Naive thymus-derived CD8-positive, alpha-beta T cell (primary cell): ENCODE measurements around the gene EOLA2. TPM values are rescaled to one million over a fixed set of nuclear protein-coding genes. Genes with fewer than 3 reads are reported as not detected.
"Not testable (repeated sequence)": the region's sequence is repeated elsewhere in the genome, so short reads cannot be mapped to it uniquely, and the experiment has no call there.

Experiments used
- ATAC-seq, 2 donors: fragments of 150-1000 bp; cut with Tn5 transposase in 1 of 2; sonication (Bioruptor Pico), chemical (Tn5 transposase) in 1 of 2; 1 replicate in 1 of 2; 2 replicates in 1 of 2; pipeline ENCODE4 v1.10.0; 2021; ENCODE audit warnings: mild to moderate bottlenecking in 2 of 2, moderate library complexity in 2 of 2
- POLR2A ChIA-PET: fragments of 350-600 bp; sonication (Branson Sonifier 250); formaldehyde crosslinking; loops from one replicate; lab custom pipeline; 2021; ENCODE audit warnings: antibody characterized with exemption; lab: Charles Lee
- DNase-seq, 10 donors: peaks; one replicate each; pipeline versions ENCODE4 v3.0.0 to v3.0.0-alpha.2; 2020 to 2022
- H3K27ac Mint-ChIP-seq, 10 donors: one replicate each; pipeline ENCODE4 v1.8.0; 2020 to 2022; ENCODE audit warnings: mild to moderate bottlenecking in 10 of 10, mixed read lengths in 10 of 10, moderate library complexity in 4 of 10, inconsistent platforms in 1 of 10
- H3K27me3 Mint-ChIP-seq, 5 donors: one replicate each; pipeline ENCODE4 v1.8.0; 2021 to 2022; ENCODE audit warnings: mixed read lengths in 5 of 5
- H3K36me3 Mint-ChIP-seq, 3 donors: one replicate each; pipeline ENCODE4 v1.8.0; 2020 to 2022; ENCODE audit warnings: mixed read lengths in 3 of 3, mild to moderate bottlenecking in 2 of 3, inconsistent platforms in 1 of 3
- H3K4me1 Mint-ChIP-seq, 4 donors: one replicate each; pipeline ENCODE4 v1.8.0; 2021 to 2022; ENCODE audit warnings: mixed read lengths in 4 of 4
- H3K4me3 Mint-ChIP-seq, 10 donors: one replicate each; pipeline ENCODE4 v1.8.0; 2020 to 2022; ENCODE audit warnings: mild to moderate bottlenecking in 10 of 10, mixed read lengths in 10 of 10, moderate library complexity in 6 of 10, inconsistent platforms in 1 of 10
- H3K9me3 Mint-ChIP-seq, 9 donors: one replicate each; pipeline ENCODE4 v1.8.0; 2020 to 2022; ENCODE audit warnings: mixed read lengths in 9 of 9, mild to moderate bottlenecking in 3 of 9, inconsistent platforms in 1 of 9, moderate library complexity in 1 of 9
- polyA plus RNA-seq, 3 donors: library from polyadenylated mRNA; unstranded; fragments of 300-500 nt; fragmentation: Illumina TruSeq; gene quantifications; one replicate each; pipeline ENCODE4 v1.2.3, GENCODE V29; 2021
- total RNA-seq, 8 experiments: library from RNA in 2 of 8; stranded (reverse) in 2 of 8; gene quantifications; one replicate each; pipeline ENCODE4 v1.2.3 and lab custom pipeline; 2021 to 2026

EOLA2 gene
- total and polyA plus RNA-seq, 5 experiments from 2014 or later = 25.7 to 47.1 (median 39.9) TPM

GRCh38 chrX:149929400-149929799 is 8.9 kb downstream of the EOLA2 start, which contains the start of gene HSFX4:
Gene HSFX4, plus strand, starts transcription at chrX:149929573. Its CDS starts 72 bp downstream, at chrX:149929645.
- H3K27me3 Mint-ChIP-seq, H3K4me1 Mint-ChIP-seq, H3K36me3 Mint-ChIP-seq, H3K4me3 Mint-ChIP-seq, DNase-seq, H3K27ac Mint-ChIP-seq, H3K9me3 Mint-ChIP-seq, POLR2A ChIA-PET, ATAC-seq: not testable (repeated sequence)

GRCh38 chrX:149928635-149929034 is 9.7 kb downstream of the EOLA2 start:
- DNase-seq, ATAC-seq, H3K36me3 Mint-ChIP-seq, H3K27me3 Mint-ChIP-seq, H3K27ac Mint-ChIP-seq, H3K9me3 Mint-ChIP-seq, POLR2A ChIA-PET, H3K4me3 Mint-ChIP-seq, H3K4me1 Mint-ChIP-seq: not testable (repeated sequence)

GRCh38 chrX:149927964-149928258 is 10.4 kb downstream of the EOLA2 start:
- H3K36me3 Mint-ChIP-seq, H3K27me3 Mint-ChIP-seq, DNase-seq, ATAC-seq, H3K4me3 Mint-ChIP-seq, H3K9me3 Mint-ChIP-seq, H3K27ac Mint-ChIP-seq, H3K4me1 Mint-ChIP-seq, POLR2A ChIA-PET: not testable (repeated sequence)

- POLR2A ChIA-PET, H3K27ac Mint-ChIP-seq, H3K9me3 Mint-ChIP-seq, H3K36me3 Mint-ChIP-seq, ATAC-seq, DNase-seq, H3K4me1 Mint-ChIP-seq, H3K27me3 Mint-ChIP-seq, H3K4me3 Mint-ChIP-seq: not testable (repeated sequence)
These were observed 10.9 kb downstream of the EOLA2 start for GRCh38 chrX:149927245-149927963.

GRCh38 chrX:149924434-149924833 is 13.9 kb downstream of the EOLA2 start:
- ATAC-seq, H3K4me3 Mint-ChIP-seq, POLR2A ChIA-PET: not testable (repeated sequence)

GRCh38 chrX:149923836-149924235 is 14.5 kb downstream of the EOLA2 start:
- POLR2A ChIA-PET, H3K27ac Mint-ChIP-seq, H3K27me3 Mint-ChIP-seq, H3K4me1 Mint-ChIP-seq, DNase-seq, H3K9me3 Mint-ChIP-seq, H3K36me3 Mint-ChIP-seq, ATAC-seq, H3K4me3 Mint-ChIP-seq: not testable (repeated sequence)

More at GRCh38 chrX:149924434-149924833, 13.9 kb downstream of the EOLA2 start:
- not testable (repeated sequence) for DNase-seq, H3K27me3 Mint-ChIP-seq, H3K36me3 Mint-ChIP-seq, H3K27ac Mint-ChIP-seq, H3K4me1 Mint-ChIP-seq, H3K9me3 Mint-ChIP-seq

GRCh38 chrX:149916745-149917392 is 21.4 kb downstream of the EOLA2 start:
- H3K36me3 Mint-ChIP-seq = peaks cover 0 to 2% (median 0%) of the 10 kb centered on the region in 3 donors
- H3K27ac Mint-ChIP-seq = no peak overlapping the region
- no peaks in the 10 kb centered on the region for H3K4me1 Mint-ChIP-seq
- H3K4me3 Mint-ChIP-seq = no peak overlapping the region
- H3K27me3 Mint-ChIP-seq = no peaks in the 10 kb centered on the region
- H3K9me3 Mint-ChIP-seq = peaks cover 0 to 17% (median 3%) of the 10 kb centered on the region in 9 donors
- no peak for ATAC-seq
- DNase-seq = no peak
- POLR2A ChIA-PET = interaction anchor here (1.4 kb wide), 1 partner anchor 22 kb away, joined by 5 read pairs; the partner anchor contains the start of gene EOLA2

- ATAC-seq (no peak), DNase-seq (peak in 1 of 10 donors; percentile 54)
- H3K4me3 Mint-ChIP-seq = peak overlapping the region in 1 of 10 donors; percentile 71
- peaks cover 0 to 5% (median 0%) of the 10 kb centered on the region in 3 donors for H3K36me3 Mint-ChIP-seq
- peak overlapping the region in 2 of 10 donors; percentile 31 to 72 for H3K27ac Mint-ChIP-seq
- POLR2A ChIA-PET = no interaction called here
- H3K9me3 Mint-ChIP-seq = peaks cover 0 to 22% (median 3%) of the 10 kb centered on the region in 9 donors
- H3K27me3 Mint-ChIP-seq = no peaks in the 10 kb centered on the region
- H3K4me1 Mint-ChIP-seq = no peaks in the 10 kb centered on the region
These were observed 28.1 kb downstream of the EOLA2 start for GRCh38 chrX:149910178-149910695.

- peak in 2 of 10 donors; percentile 8 to 59 for DNase-seq
- peaks cover 0 to 26% (median 3%) of the 10 kb centered on the region in 9 donors for H3K9me3 Mint-ChIP-seq
- H3K36me3 Mint-ChIP-seq = peaks cover 0 to 5% (median 0%) of the 10 kb centered on the region in 3 donors
- no peaks in the 10 kb centered on the region for H3K27me3 Mint-ChIP-seq
- POLR2A ChIA-PET = no interaction called here
- ATAC-seq = peak; percentile 52 to 64
- H3K4me3 Mint-ChIP-seq = peak overlapping the region in 1 of 10 donors; percentile 71
- H3K27ac Mint-ChIP-seq = peak overlapping the region in 2 of 10 donors; percentile 31 to 72
- H3K4me1 Mint-ChIP-seq = no peaks in the 10 kb centered on the region
These were observed 28.7 kb downstream of the EOLA2 start for GRCh38 chrX:149909324-149910177.

- DNase-seq (no peak), ATAC-seq (no peak)
- Mint-ChIP-seq H3K4me3 (no peak overlapping the region), H3K9me3 (peaks cover 0 to 25% (median 3%) of the 10 kb centered on the region in 9 donors), H3K27ac (no peak overlapping the region), H3K27me3 (no peaks in the 10 kb centered on the region), H3K36me3 (peaks cover 0 to 5% (median 0%) of the 10 kb centered on the region in 3 donors), H3K4me1 (peaks cover 0 to 2% (median 0%) of the 10 kb centered on the region in 4 donors)
- POLR2A ChIA-PET = no interaction called here
These were observed 29.6 kb downstream of the EOLA2 start for GRCh38 chrX:149908727-149909126.

GRCh38 chrX:149908308-149908707 is 30.0 kb downstream of the EOLA2 start:
- DNase-seq (no peak), ATAC-seq (no peak)
- Mint-ChIP-seq H3K4me1 (peaks cover 0 to 2% (median 0%) of the 10 kb centered on the region in 4 donors), H3K27me3 (no peaks in the 10 kb centered on the region), H3K27ac (no peak overlapping the region), H3K36me3 (peaks cover 0 to 2% (median 0%) of the 10 kb centered on the region in 3 donors), H3K9me3 (peaks cover 0 to 21% (median 0%) of the 10 kb centered on the region in 9 donors), H3K4me3 (no peak overlapping the region)
- POLR2A ChIA-PET = no interaction called here

GRCh38 chrX:149903889-149904748 is 34.2 kb downstream of the EOLA2 start:
- POLR2A ChIA-PET = no interaction called here
- Mint-ChIP-seq H3K27ac (no peak overlapping the region), H3K4me3 (peak overlapping the region in 1 of 10 donors; percentile 3), H3K9me3 (peaks cover 0 to 6% (median 0%) of the 10 kb centered on the region in 9 donors), H3K27me3 (peaks cover 0 to under 1% (median 0%) of the 10 kb centered on the region in 5 donors), H3K36me3 (peaks cover 0 to 2% (median 0%) of the 10 kb centered on the region in 3 donors), H3K4me1 (peaks cover 0 to 2% (median 0%) of the 10 kb centered on the region in 4 donors)
- ATAC-seq = no peak
- DNase-seq = no peak
